Inflammatory macrophage treated with lipopolysaccharide for 1 hour (primary cell): ENCODE data around the gene LINC01488.

Experiments used
- DNase-seq, 2 donors: peaks; one replicate each; pipeline ENCODE4 v3.0.0-alpha.2; 2020 to 2022

The LINC01488 gene

GRCh38 chr11:69512790-69513189, 31.3 kb downstream of the LINC01488 start:
- no peak for DNase-seq

GRCh38 chr11:69513196-69513595, 31.7 kb downstream of the LINC01488 start:
- no peak for DNase-seq

GRCh38 chr11:69513663-69514224, 32.3 kb downstream of the LINC01488 start:
- DNase-seq, result no peak

GRCh38 chr11:69514771-69515170, 33.3 kb downstream of the LINC01488 start:
- DNase-seq, result no peak

GRCh38 chr11:69515271-69516245, 34.1 kb downstream of the LINC01488 start:
- DNase-seq, result peak; percentile 8 to 22

- no peak for DNase-seq
These were observed 35.1 kb downstream of the LINC01488 start for GRCh38 chr11:69516526-69516925.

- DNase-seq, result no peak
These were observed 36.9 kb downstream of the LINC01488 start for GRCh38 chr11:69518081-69518950.

GRCh38 chr11:69520186-69520916, 38.9 kb downstream of the LINC01488 start:
- peak in 1 of 2 donors; percentile 9 for DNase-seq

- no peak for DNase-seq
These were observed 40.0 kb downstream of the LINC01488 start for GRCh38 chr11:69521457-69521856.

- no peak for DNase-seq
These were observed 42.0 kb downstream of the LINC01488 start for GRCh38 chr11:69523453-69523852.

- no peak for DNase-seq
These were observed 42.9 kb downstream of the LINC01488 start for GRCh38 chr11:69524291-69524882.

- DNase-seq, result no peak
These were observed 43.5 kb downstream of the LINC01488 start for GRCh38 chr11:69524991-69525411.

- DNase-seq, result no peak
These were observed 44.3 kb downstream of the LINC01488 start for GRCh38 chr11:69525516-69526452.

GRCh38 chr11:69526453-69526810, 45.0 kb downstream of the LINC01488 start:
- DNase-seq, result no peak

- DNase-seq, result no peak
These were observed 47.5 kb downstream of the LINC01488 start for GRCh38 chr11:69529001-69529400.

GRCh38 chr11:69530278-69531070, 49.0 kb downstream of the LINC01488 start:
- DNase-seq, result peak; percentile 30

GRCh38 chr11:69531071-69531716, 49.7 kb downstream of the LINC01488 start:
- no peak for DNase-seq

- no peak for DNase-seq
These were observed 50.2 kb downstream of the LINC01488 start for GRCh38 chr11:69531717-69532088.
